Neural cell (in vitro differentiated cells): ENCODE measurements around the gene HPCAL4.

Experiments used
- CTCF ChIP-seq: fragments of 450-650 bp; IDR thresholded peaks from 2 replicates; pipeline ENCODE4 v1.5.1; 2014; ENCODE audit warnings: antibody characterized with exemption, mild to moderate bottlenecking, moderate library complexity; ENCODE audit not compliant: poor library complexity, severe bottlenecking
- EZH2 ChIP-seq: fragments of 200-600, 300-800 bp; shearing (Covaris generic), sonication (generic); IDR thresholded peaks from 2 replicates; pipeline ENCODE4 v1.6.1; 2014; ENCODE audit warnings: antibody characterized with exemption, low read length, borderline replicate concordance, mild to moderate bottlenecking; ENCODE audit not compliant: insufficient read depth, poor library complexity, severe bottlenecking

- TF ChIP-seq EZH2: no peak
- no peak for TF ChIP-seq CTCF
Observed at GRCh38 chr1:39701049-39701439, 9.8 kb upstream of the HPCAL4 start.
